SK-N-SH (cell line): Measurements from ENCODE around the gene CYCS. TPM values are rescaled to one million over a fixed set of nuclear protein-coding genes. Genes with fewer than 3 reads are reported as not detected.

Source experiments
- CTCF ChIA-PET: fragments of 300-600, 350-600 bp; formaldehyde crosslinking; extraction: SDS; loops from one replicate; lab custom pipeline; 2021; lab: Yijun Ruan, JAX
- POLR2A ChIA-PET: fragments of 350-600 bp; sonication (Branson Sonifier 250); formaldehyde crosslinking; extraction: SDS; loops from one replicate; lab custom pipeline; 2020; ENCODE audit warnings: antibody characterized with exemption, inconsistent platforms; lab: Yijun Ruan, JAX
- DNase-seq: peaks from one replicate; pipeline ENCODE4 v3.0.0; 2012
- H2AFZ ChIP-seq: fragments of 200-600 bp; sonication (generic); 2 replicates; pipeline ENCODE4 v1.8.1; 2016; ENCODE audit warnings: antibody characterized with exemption, mild to moderate bottlenecking, low read depth
- H3F3A ChIP-seq: fragments of 200-600 bp; sonication (generic); replicated peaks from 2 replicates; pipeline ENCODE3; 2016; ENCODE audit warnings: antibody characterized with exemption, mild to moderate bottlenecking; ENCODE audit not compliant: insufficient read depth
- H3K27ac ChIP-seq, 2 experiments: fragments of 200-500 bp in 1 of 2; fragments of 200-600 bp in 1 of 2; sonication (Bioruptor generic) in 1 of 2; sonication (generic), shearing (Covaris generic) in 1 of 2; 2 replicates each; pipeline versions ENCODE4 v1.5.1 to v1.6.1; 2014 to 2016; ENCODE audit warnings: low read depth in 2 of 2, inconsistent platforms in 1 of 2, low read length in 1 of 2, mild to moderate bottlenecking in 1 of 2, mixed read lengths in 1 of 2
- H3K27me3 ChIP-seq: fragments of 200-600 bp; sonication (generic), shearing (Covaris generic); 2 replicates; pipeline ENCODE4 v1.6.1; 2016; ENCODE audit warnings: mixed run types; ENCODE audit not compliant: insufficient read depth
- H3K36me3 ChIP-seq, 2 experiments: fragments of 200-500 bp in 1 of 2; fragments of 200-600 bp in 1 of 2; sonication (Bioruptor generic) in 1 of 2; sonication (generic) in 1 of 2; replicated peaks in 1 of 2; 2 replicates each; pipeline versions ENCODE3 to v1.5.1; 2014 to 2016; ENCODE audit warnings: low read length in 1 of 2, mild to moderate bottlenecking in 1 of 2; ENCODE audit not compliant: insufficient read depth in 2 of 2, control insufficient read depth in 1 of 2
- H3K4me1 ChIP-seq, 2 experiments: fragments of 200-500 bp in 1 of 2; fragments of 200-600 bp in 1 of 2; sonication (Bioruptor generic) in 1 of 2; sonication (generic), shearing (Covaris generic) in 1 of 2; 2 replicates each; pipeline versions ENCODE4 v1.5.1 to v1.6.1; 2014 to 2016; ENCODE audit warnings: low read depth in 1 of 2, low read length in 1 of 2, mixed run types in 1 of 2; ENCODE audit not compliant: insufficient read depth in 2 of 2, control insufficient read depth in 1 of 2
- H3K4me2 ChIP-seq: fragments of 200-600 bp; sonication (generic), shearing (Covaris generic); 2 replicates; pipeline ENCODE4 v1.6.1; 2017; ENCODE audit warnings: mixed run types
- H3K4me3 ChIP-seq, 2 experiments: fragments of 200-500 bp in 1 of 2; fragments of 200-600 bp in 1 of 2; sonication (Bioruptor generic) in 1 of 2; sonication (generic), shearing (Covaris generic) in 1 of 2; 2 replicates each; pipeline versions ENCODE4 v1.5.1 to v1.8.1; 2014 to 2016; ENCODE audit warnings: low read depth in 2 of 2, inconsistent platforms in 1 of 2, low read length in 1 of 2, mild to moderate bottlenecking in 1 of 2, mixed read lengths in 1 of 2, moderate library complexity in 1 of 2
- H3K79me2 ChIP-seq: fragments of 200-600 bp; sonication (generic); 2 replicates; pipeline ENCODE4 v1.8.1; 2017; ENCODE audit warnings: mild to moderate bottlenecking; ENCODE audit not compliant: insufficient read depth
- H3K9ac ChIP-seq: fragments of 200-600 bp; sonication (generic); 2 replicates; pipeline ENCODE4 v1.6.1; 2017; ENCODE audit warnings: mixed run types
- H3K9me2 ChIP-seq: fragments of 200-600 bp; sonication (generic); 2 replicates; pipeline ENCODE4 v1.6.1; 2017; ENCODE audit warnings: mixed run types
- H3K9me3 ChIP-seq: fragments of 200-600 bp; sonication (generic); 2 replicates; pipeline ENCODE4 v1.6.1; 2017; ENCODE audit warnings: mixed run types, mild to moderate bottlenecking, moderate library complexity
- H4K20me1 ChIP-seq: fragments of 200-600 bp; sonication (generic); 2 replicates; pipeline ENCODE4 v1.6.1; 2017; ENCODE audit warnings: mild to moderate bottlenecking, mixed run types; ENCODE audit not compliant: insufficient read depth
- GABPA ChIP-seq: IDR thresholded peaks from 2 replicates; pipeline ENCODE4 v1.4.0; 2012; ENCODE audit warnings: low read depth, mild to moderate bottlenecking
- YY1 ChIP-seq: IDR thresholded peaks from 2 replicates; pipeline ENCODE4 v1.4.0; 2012; ENCODE audit warnings: low read depth, mild to moderate bottlenecking
- WGBS: methylation state at CpG from one replicate; pipeline ENCODE4 v1.1.6; 2017; ENCODE audit warnings: low lambda C conversion rate; 5-methylcytosine and 5-hydroxymethylcytosine counted together
- polyA plus RNA-seq, 3 experiments: library from polyadenylated mRNA; depleted of rRNA; stranded (reverse); fragments of >200 nt; gene quantifications; 2 replicates each; pipeline ENCODE4 v1.2.3, GENCODE V29; 2012
- TF ChIP-seq, protein P1 (sequence below): IDR thresholded peaks from 2 replicates; pipeline ENCODE4 v1.4.0; 2012; ENCODE audit warnings: low read depth, borderline replicate concordance
- TF ChIP-seq, protein P2 (sequence below): IDR thresholded peaks from 2 replicates; pipeline ENCODE4 v1.6.1; 2012; ENCODE audit warnings: mild to moderate bottlenecking, low read depth, low read length, moderate library complexity

Gene CYCS
- polyA plus RNA-seq, 1 of the 3 experiments (the other 2 are of a cell fraction), result 22.9 TPM

DNA sequence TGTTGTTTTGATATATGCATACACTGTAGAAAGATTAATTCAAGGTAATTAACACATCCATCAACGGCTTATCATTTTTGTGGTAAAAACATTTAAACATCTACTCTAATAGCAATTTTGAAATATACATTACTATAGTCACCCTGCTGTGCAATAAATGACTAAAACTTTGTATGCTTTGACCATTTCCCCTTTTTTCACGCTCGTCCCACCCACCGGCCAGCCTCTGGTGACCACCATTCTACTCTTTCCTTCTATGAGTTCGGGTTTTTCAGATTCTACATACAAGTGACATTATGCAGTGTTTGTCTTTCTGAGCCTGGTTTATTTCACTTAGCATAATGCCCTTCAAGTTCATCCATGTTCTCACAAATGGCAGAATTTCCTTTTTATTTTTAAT, 21.3 kb downstream of the CYCS start:
- H3K27ac ChIP-seq, result no peak overlapping the region
- no peak overlapping the region for H2AFZ ChIP-seq
- no peak for DNase-seq
- H3K4me3 ChIP-seq, result no peak overlapping the region
- H3K9me2 ChIP-seq, result no peaks in the 10 kb centered on the region
- H4K20me1 ChIP-seq, result no peaks in the 10 kb centered on the region
- no peaks in the 10 kb centered on the region for H3K9me3 ChIP-seq
- H3K4me2 ChIP-seq, result no peak overlapping the region
- no peaks in the 10 kb centered on the region for H3K79me2 ChIP-seq
- H3K27me3 ChIP-seq, result no peaks in the 10 kb centered on the region
- H3F3A ChIP-seq, result no peaks in the 10 kb centered on the region
- no peaks in the 10 kb centered on the region for H3K4me1 ChIP-seq
- no peak overlapping the region for H3K9ac ChIP-seq
- ChIA-PET CTCF (interaction anchor here (1.3 to 2.7 kb wide), 3 partner anchors 10 to 294 kb away, joined by 3 to 20 read pairs (median 4); no protein-coding TSS in a partner anchor), POLR2A (no interaction called here)
- TF ChIP-seq GABPA, result no peak
- TF ChIP-seq, protein P1, sequence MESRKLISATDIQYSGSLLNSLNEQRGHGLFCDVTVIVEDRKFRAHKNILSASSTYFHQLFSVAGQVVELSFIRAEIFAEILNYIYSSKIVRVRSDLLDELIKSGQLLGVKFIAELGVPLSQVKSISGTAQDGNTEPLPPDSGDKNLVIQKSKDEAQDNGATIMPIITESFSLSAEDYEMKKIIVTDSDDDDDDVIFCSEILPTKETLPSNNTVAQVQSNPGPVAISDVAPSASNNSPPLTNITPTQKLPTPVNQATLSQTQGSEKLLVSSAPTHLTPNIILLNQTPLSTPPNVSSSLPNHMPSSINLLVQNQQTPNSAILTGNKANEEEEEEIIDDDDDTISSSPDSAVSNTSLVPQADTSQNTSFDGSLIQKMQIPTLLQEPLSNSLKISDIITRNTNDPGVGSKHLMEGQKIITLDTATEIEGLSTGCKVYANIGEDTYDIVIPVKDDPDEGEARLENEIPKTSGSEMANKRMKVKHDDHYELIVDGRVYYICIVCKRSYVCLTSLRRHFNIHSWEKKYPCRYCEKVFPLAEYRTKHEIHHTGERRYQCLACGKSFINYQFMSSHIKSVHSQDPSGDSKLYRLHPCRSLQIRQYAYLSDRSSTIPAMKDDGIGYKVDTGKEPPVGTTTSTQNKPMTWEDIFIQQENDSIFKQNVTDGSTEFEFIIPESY, result no peak
- H3K36me3 ChIP-seq, result no peaks in the 10 kb centered on the region
- WGBS, result 76% methylated on average over 5 of the region's 5 CpGs

DNA sequence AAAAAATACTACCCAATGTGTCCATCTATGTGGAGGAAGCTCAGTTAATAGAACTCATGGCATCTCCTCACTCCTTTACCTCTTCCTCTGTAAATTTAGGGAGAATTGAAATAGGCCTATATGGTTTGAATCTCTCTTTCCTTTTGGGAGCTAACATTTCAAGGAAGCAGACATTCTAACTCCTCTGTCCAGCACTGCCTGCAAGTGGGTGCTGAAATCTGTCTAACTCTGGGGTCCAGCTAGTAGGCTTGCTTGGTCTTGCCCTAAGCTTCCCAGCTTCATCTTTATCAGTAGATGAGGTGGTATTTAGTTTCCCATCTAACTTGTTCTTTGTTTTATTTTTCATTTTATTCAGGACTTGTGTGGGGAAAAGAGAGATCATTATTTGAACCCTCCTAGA, 23.2 kb downstream of the CYCS start:
- no peaks in the 10 kb centered on the region for H4K20me1 ChIP-seq
- no peak overlapping the region for H3K27ac ChIP-seq
- H3F3A ChIP-seq, result no peaks in the 10 kb centered on the region
- H3K36me3 ChIP-seq, result no peaks in the 10 kb centered on the region
- no peaks in the 10 kb centered on the region for H3K4me1 ChIP-seq
- H3K4me3 ChIP-seq, result no peak overlapping the region
- H3K4me2 ChIP-seq, result no peak overlapping the region
- no peaks in the 10 kb centered on the region for H3K79me2 ChIP-seq
- ChIA-PET CTCF (interaction anchor here (1.3 to 14.5 kb wide), 6 partner anchors 8 to 290 kb away, joined by 3 to 396 read pairs (median 42); no protein-coding TSS in a partner anchor), POLR2A (no interaction called here)
- TF ChIP-seq YY1, result no peak
- TF ChIP-seq, protein P2, sequence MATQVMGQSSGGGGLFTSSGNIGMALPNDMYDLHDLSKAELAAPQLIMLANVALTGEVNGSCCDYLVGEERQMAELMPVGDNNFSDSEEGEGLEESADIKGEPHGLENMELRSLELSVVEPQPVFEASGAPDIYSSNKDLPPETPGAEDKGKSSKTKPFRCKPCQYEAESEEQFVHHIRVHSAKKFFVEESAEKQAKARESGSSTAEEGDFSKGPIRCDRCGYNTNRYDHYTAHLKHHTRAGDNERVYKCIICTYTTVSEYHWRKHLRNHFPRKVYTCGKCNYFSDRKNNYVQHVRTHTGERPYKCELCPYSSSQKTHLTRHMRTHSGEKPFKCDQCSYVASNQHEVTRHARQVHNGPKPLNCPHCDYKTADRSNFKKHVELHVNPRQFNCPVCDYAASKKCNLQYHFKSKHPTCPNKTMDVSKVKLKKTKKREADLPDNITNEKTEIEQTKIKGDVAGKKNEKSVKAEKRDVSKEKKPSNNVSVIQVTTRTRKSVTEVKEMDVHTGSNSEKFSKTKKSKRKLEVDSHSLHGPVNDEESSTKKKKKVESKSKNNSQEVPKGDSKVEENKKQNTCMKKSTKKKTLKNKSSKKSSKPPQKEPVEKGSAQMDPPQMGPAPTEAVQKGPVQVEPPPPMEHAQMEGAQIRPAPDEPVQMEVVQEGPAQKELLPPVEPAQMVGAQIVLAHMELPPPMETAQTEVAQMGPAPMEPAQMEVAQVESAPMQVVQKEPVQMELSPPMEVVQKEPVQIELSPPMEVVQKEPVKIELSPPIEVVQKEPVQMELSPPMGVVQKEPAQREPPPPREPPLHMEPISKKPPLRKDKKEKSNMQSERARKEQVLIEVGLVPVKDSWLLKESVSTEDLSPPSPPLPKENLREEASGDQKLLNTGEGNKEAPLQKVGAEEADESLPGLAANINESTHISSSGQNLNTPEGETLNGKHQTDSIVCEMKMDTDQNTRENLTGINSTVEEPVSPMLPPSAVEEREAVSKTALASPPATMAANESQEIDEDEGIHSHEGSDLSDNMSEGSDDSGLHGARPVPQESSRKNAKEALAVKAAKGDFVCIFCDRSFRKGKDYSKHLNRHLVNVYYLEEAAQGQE, result peak; percentile 60; the same call in 1 of the 2 replicates
- H3K9me3 ChIP-seq, result no peaks in the 10 kb centered on the region
- H2AFZ ChIP-seq, result no peak overlapping the region
- H3K9me2 ChIP-seq, result no peaks in the 10 kb centered on the region
- H3K27me3 ChIP-seq, result no peaks in the 10 kb centered on the region
- no peak for DNase-seq
- H3K9ac ChIP-seq, result no peak overlapping the region
